DOHH2 (cell line): ENCODE data around the gene GKN2.

Experiments used
- EZH2phosphoT487 ChIP-seq: fragments of 200-600 bp; sonication (generic); IDR thresholded peaks from 2 replicates; pipeline ENCODE4 v1.6.1; 2017; ENCODE audit warnings: borderline replicate concordance, mild to moderate bottlenecking, antibody characterized with exemption, low read length, moderate library complexity, mixed read lengths
- TF ChIP-seq, protein P1 (sequence below): fragments of 200-600 bp; sonication (generic); IDR thresholded peaks from one replicate; pipeline ENCODE4 v1.5.1; 2014; ENCODE audit warnings: antibody characterized with exemption, mild to moderate bottlenecking, low read depth, low read length; ENCODE audit not compliant: poor library complexity, severe bottlenecking

DNA sequence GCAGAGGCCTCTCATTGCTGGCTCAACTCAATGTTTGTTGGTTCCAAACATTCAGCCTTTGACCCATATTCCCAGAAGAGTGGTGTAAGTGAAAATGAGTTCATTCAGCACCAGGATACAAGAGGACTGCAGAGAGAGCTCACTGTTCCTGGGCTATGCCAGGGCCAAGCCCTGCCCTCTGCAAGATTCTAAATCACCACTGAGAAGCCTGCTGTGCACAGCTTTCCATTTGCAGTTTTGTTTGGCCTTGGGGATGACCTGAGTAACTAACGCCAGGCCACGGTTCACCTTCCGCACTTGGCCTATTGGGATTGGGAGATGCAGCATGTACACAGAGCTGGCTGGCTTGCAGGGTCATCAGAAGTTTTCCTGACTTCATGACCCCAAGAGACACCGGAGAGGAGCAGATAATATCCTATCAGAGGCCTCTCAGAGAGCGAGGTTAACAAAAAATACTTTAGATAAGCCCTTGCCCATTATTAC is 34.4 kb upstream of the GKN2 start:
- TF ChIP-seq, protein P1, sequence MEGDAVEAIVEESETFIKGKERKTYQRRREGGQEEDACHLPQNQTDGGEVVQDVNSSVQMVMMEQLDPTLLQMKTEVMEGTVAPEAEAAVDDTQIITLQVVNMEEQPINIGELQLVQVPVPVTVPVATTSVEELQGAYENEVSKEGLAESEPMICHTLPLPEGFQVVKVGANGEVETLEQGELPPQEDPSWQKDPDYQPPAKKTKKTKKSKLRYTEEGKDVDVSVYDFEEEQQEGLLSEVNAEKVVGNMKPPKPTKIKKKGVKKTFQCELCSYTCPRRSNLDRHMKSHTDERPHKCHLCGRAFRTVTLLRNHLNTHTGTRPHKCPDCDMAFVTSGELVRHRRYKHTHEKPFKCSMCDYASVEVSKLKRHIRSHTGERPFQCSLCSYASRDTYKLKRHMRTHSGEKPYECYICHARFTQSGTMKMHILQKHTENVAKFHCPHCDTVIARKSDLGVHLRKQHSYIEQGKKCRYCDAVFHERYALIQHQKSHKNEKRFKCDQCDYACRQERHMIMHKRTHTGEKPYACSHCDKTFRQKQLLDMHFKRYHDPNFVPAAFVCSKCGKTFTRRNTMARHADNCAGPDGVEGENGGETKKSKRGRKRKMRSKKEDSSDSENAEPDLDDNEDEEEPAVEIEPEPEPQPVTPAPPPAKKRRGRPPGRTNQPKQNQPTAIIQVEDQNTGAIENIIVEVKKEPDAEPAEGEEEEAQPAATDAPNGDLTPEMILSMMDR = no peak
- TF ChIP-seq EZH2phosphoT487 = no peak
